ENCODE results near the gene HEATR3. TPM values are rescaled to one million over a fixed set of nuclear protein-coding genes. Genes with fewer than 3 reads are reported as not detected.

The HEATR3 gene
- total RNA-seq, 1 experiment from 2014 or later: 28.0 TPM

DNA sequence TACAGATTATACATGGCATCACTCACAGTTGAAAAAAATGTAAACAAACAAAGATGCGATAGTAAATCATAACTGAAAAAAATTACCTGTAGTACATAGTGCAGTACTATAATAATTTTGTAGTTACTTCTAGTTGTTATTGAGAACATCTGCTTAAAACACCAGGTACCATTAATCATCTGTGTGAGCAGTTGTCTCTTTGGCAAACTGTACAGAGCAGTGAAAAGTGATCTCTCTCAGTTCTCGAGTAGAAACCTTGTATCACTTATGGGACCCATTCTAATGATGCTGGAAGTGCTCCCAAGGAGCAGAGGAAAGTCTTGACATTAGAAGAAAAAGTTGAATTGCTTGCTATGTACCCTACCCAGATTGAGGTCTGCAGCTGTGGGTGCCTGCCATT lies 78.4 kb downstream of the HEATR3 start (continued):
- TF ChIP-seq OVOL2 (CRISPR knock-in tag; IDR thresholded peaks at IDR 0.05; ENCODE audit: borderline replicate concordance) (no peak), FOXP1 (CRISPR knock-in tag; IDR thresholded peaks at IDR 0.05; ENCODE audit: borderline replicate concordance) (no peak), JAZF1 (CRISPR knock-in tag; IDR thresholded peaks at IDR 0.05) (no peak)
- TF ChIP-seq, protein P1, sequence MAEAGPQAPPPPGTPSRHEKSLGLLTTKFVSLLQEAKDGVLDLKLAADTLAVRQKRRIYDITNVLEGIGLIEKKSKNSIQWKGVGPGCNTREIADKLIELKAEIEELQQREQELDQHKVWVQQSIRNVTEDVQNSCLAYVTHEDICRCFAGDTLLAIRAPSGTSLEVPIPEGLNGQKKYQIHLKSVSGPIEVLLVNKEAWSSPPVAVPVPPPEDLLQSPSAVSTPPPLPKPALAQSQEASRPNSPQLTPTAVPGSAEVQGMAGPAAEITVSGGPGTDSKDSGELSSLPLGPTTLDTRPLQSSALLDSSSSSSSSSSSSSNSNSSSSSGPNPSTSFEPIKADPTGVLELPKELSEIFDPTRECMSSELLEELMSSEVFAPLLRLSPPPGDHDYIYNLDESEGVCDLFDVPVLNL (CRISPR knock-in tag; IDR thresholded peaks at IDR 0.05; ENCODE audit: borderline replicate concordance, low read depth): no peak

GRCh38 chr16:50146479-50147435 lies 81.0 kb downstream of the HEATR3 start:
- POLR2A ChIA-PET: interaction anchor here (0.8 kb wide), 1 partner anchor 34 kb away, joined by 6 read pairs; no protein-coding TSS in a partner anchor
- no peaks in the 10 kb centered on the region for H3K9me3 Mint-ChIP-seq

More at GRCh38 chr16:50146479-50147435, 81.0 kb downstream of the HEATR3 start:
- CTCF ChIA-PET: interaction anchor here (1.3 to 1.8 kb wide), 5 partner anchors 10 to 189 kb away, joined by 3 to 6 read pairs (median 6); partner anchors contain the start of gene CNEP1R1
- Mint-ChIP-seq H3K4me3 (no peak overlapping the region), H3K27me3 (ENCODE audit: low read depth) (peaks cover 2% of the 10 kb centered on the region; the same call in 1 of the 2 replicates), H3K36me3 (no peaks in the 10 kb centered on the region), H3K4me1 (peaks cover 7% of the 10 kb centered on the region), H3K27ac (peak overlapping the region; percentile 75; the same call in 1 of the 2 replicates)
- TF ChIP-seq NR2C2 (CRISPR knock-in tag; IDR thresholded peaks at IDR 0.05) (no peak), GTF2I (CRISPR knock-in tag; conservative IDR thresholded peaks at IDR 0.05) (no peak), NR3C1 (CRISPR knock-in tag; conservative IDR thresholded peaks at IDR 0.05; ENCODE audit: low read depth) (no peak), HMGA2 (CRISPR knock-in tag; IDR thresholded peaks at IDR 0.05) (no peak), JUN (CRISPR knock-in tag; IDR thresholded peaks at IDR 0.05) (no peak), USF1 (CRISPR knock-in tag; IDR thresholded peaks at IDR 0.05) (no peak), ZNF317 (CRISPR knock-in tag; IDR thresholded peaks at IDR 0.05; ENCODE audit: borderline replicate concordance, low read depth) (no peak), RELA (CRISPR knock-in tag; IDR thresholded peaks at IDR 0.05; ENCODE audit: borderline replicate concordance) (no peak), ZNF425 (CRISPR knock-in tag; conservative IDR thresholded peaks at IDR 0.05) (no peak)
- TF ChIP-seq, protein P2, sequence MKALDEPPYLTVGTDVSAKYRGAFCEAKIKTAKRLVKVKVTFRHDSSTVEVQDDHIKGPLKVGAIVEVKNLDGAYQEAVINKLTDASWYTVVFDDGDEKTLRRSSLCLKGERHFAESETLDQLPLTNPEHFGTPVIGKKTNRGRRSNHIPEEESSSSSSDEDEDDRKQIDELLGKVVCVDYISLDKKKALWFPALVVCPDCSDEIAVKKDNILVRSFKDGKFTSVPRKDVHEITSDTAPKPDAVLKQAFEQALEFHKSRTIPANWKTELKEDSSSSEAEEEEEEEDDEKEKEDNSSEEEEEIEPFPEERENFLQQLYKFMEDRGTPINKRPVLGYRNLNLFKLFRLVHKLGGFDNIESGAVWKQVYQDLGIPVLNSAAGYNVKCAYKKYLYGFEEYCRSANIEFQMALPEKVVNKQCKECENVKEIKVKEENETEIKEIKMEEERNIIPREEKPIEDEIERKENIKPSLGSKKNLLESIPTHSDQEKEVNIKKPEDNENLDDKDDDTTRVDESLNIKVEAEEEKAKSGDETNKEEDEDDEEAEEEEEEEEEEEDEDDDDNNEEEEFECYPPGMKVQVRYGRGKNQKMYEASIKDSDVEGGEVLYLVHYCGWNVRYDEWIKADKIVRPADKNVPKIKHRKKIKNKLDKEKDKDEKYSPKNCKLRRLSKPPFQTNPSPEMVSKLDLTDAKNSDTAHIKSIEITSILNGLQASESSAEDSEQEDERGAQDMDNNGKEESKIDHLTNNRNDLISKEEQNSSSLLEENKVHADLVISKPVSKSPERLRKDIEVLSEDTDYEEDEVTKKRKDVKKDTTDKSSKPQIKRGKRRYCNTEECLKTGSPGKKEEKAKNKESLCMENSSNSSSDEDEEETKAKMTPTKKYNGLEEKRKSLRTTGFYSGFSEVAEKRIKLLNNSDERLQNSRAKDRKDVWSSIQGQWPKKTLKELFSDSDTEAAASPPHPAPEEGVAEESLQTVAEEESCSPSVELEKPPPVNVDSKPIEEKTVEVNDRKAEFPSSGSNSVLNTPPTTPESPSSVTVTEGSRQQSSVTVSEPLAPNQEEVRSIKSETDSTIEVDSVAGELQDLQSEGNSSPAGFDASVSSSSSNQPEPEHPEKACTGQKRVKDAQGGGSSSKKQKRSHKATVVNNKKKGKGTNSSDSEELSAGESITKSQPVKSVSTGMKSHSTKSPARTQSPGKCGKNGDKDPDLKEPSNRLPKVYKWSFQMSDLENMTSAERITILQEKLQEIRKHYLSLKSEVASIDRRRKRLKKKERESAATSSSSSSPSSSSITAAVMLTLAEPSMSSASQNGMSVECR (CRISPR knock-in tag; IDR thresholded peaks at IDR 0.05; ENCODE audit: borderline replicate concordance): no peak
- TF ChIP-seq, protein P1 (CRISPR knock-in tag; IDR thresholded peaks at IDR 0.05; ENCODE audit: borderline replicate concordance, low read depth): no peak
- TF ChIP-seq, protein P3, sequence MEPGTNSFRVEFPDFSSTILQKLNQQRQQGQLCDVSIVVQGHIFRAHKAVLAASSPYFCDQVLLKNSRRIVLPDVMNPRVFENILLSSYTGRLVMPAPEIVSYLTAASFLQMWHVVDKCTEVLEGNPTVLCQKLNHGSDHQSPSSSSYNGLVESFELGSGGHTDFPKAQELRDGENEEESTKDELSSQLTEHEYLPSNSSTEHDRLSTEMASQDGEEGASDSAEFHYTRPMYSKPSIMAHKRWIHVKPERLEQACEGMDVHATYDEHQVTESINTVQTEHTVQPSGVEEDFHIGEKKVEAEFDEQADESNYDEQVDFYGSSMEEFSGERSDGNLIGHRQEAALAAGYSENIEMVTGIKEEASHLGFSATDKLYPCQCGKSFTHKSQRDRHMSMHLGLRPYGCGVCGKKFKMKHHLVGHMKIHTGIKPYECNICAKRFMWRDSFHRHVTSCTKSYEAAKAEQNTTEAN (CRISPR knock-in tag; IDR thresholded peaks at IDR 0.05): no peak
- no peak for ATAC-seq
- no peak for DNase-seq (ENCODE audit: low spot score)
